Measurements from ENCODE around the gene CNOT6.

CNOT6 gene

GRCh38 chr5:180606215-180606785, 112.1 kb downstream of the CNOT6 start:
- no peaks in the 10 kb centered on the region for H3K4me1 ChIP-seq (ENCODE audit: insufficient read depth, low read length)
- no peaks in the 10 kb centered on the region for H3K36me3 ChIP-seq (ENCODE audit: insufficient read depth, low read length)
- H3K9me3 ChIP-seq (ENCODE audit: low read length) = no peaks in the 10 kb centered on the region
- no peak overlapping the region for H3K4me3 ChIP-seq (ENCODE audit: low read length)
- H3K27me3 ChIP-seq (ENCODE audit: insufficient read depth, low read length) = no peaks in the 10 kb centered on the region
- H2AFZ ChIP-seq (ENCODE audit: low read depth, low read length) = no peak overlapping the region

GRCh38 chr5:180607861-180608571, 113.8 kb downstream of the CNOT6 start:
- peaks cover 4% of the 10 kb centered on the region for H3K36me3 ChIP-seq (ENCODE audit: insufficient read depth, low read length)

GRCh38 chr5:180608572-180609310, 114.6 kb downstream of the CNOT6 start:
- H3K36me3 ChIP-seq (ENCODE audit: insufficient read depth, low read length) = peaks cover 7% of the 10 kb centered on the region
- no peaks in the 10 kb centered on the region for H3K4me1 ChIP-seq (ENCODE audit: insufficient read depth, low read length)
- H3K27me3 ChIP-seq (ENCODE audit: insufficient read depth, low read length) = no peaks in the 10 kb centered on the region
- H3K9me3 ChIP-seq (ENCODE audit: low read length) = no peaks in the 10 kb centered on the region
- no peak overlapping the region for H3K4me3 ChIP-seq (ENCODE audit: low read length)
- H2AFZ ChIP-seq (ENCODE audit: low read depth, low read length) = no peak overlapping the region

More at GRCh38 chr5:180607861-180608571, 113.8 kb downstream of the CNOT6 start:
- H3K27me3 ChIP-seq (ENCODE audit: insufficient read depth, low read length) = no peaks in the 10 kb centered on the region
- no peaks in the 10 kb centered on the region for H3K9me3 ChIP-seq (ENCODE audit: low read length)
- H3K4me1 ChIP-seq (ENCODE audit: insufficient read depth, low read length) = no peaks in the 10 kb centered on the region
- no peak overlapping the region for H3K4me3 ChIP-seq (ENCODE audit: low read length)
- H2AFZ ChIP-seq (ENCODE audit: low read depth, low read length) = no peak overlapping the region

GRCh38 chr5:180609386-180609785, 115.2 kb downstream of the CNOT6 start:
- H3K4me3 ChIP-seq (ENCODE audit: low read length) = no peak overlapping the region
- peaks cover 9% of the 10 kb centered on the region for H3K36me3 ChIP-seq (ENCODE audit: insufficient read depth, low read length)
- no peaks in the 10 kb centered on the region for H3K27me3 ChIP-seq (ENCODE audit: insufficient read depth, low read length)
- no peaks in the 10 kb centered on the region for H3K4me1 ChIP-seq (ENCODE audit: insufficient read depth, low read length)
- no peak overlapping the region for H2AFZ ChIP-seq (ENCODE audit: low read depth, low read length)
- H3K9me3 ChIP-seq (ENCODE audit: low read length) = no peaks in the 10 kb centered on the region

- no peaks in the 10 kb centered on the region for H3K27me3 ChIP-seq (ENCODE audit: insufficient read depth, low read length)
- no peaks in the 10 kb centered on the region for H3K4me1 ChIP-seq (ENCODE audit: insufficient read depth, low read length)
- peaks cover 9% of the 10 kb centered on the region for H3K36me3 ChIP-seq (ENCODE audit: insufficient read depth, low read length)
- no peaks in the 10 kb centered on the region for H3K9me3 ChIP-seq (ENCODE audit: low read length)
- no peak overlapping the region for H3K4me3 ChIP-seq (ENCODE audit: low read length)
- H2AFZ ChIP-seq (ENCODE audit: low read depth, low read length) = no peak overlapping the region
These were observed 115.8 kb downstream of the CNOT6 start for GRCh38 chr5:180609817-180610550.

- H3K4me1 ChIP-seq (ENCODE audit: insufficient read depth, low read length) = no peaks in the 10 kb centered on the region
- no peak overlapping the region for H3K4me3 ChIP-seq (ENCODE audit: low read length)
- H3K9me3 ChIP-seq (ENCODE audit: low read length) = no peaks in the 10 kb centered on the region
- H3K36me3 ChIP-seq (ENCODE audit: insufficient read depth, low read length) = peaks cover 9% of the 10 kb centered on the region
- no peak overlapping the region for H2AFZ ChIP-seq (ENCODE audit: low read depth, low read length)
- H3K27me3 ChIP-seq (ENCODE audit: insufficient read depth, low read length) = no peaks in the 10 kb centered on the region
These were observed 117.1 kb downstream of the CNOT6 start for GRCh38 chr5:180611140-180611850.

- Histone ChIP-seq H3K36me3 (ENCODE audit: insufficient read depth, low read length) (peaks cover 12% of the 10 kb centered on the region), H3K4me1 (ENCODE audit: insufficient read depth, low read length) (no peaks in the 10 kb centered on the region), H3K27me3 (ENCODE audit: insufficient read depth, low read length) (no peaks in the 10 kb centered on the region), H2AFZ (ENCODE audit: low read depth, low read length) (no peak overlapping the region), H3K4me3 (ENCODE audit: low read length) (no peak overlapping the region), H3K9me3 (ENCODE audit: low read length) (no peaks in the 10 kb centered on the region)
These were observed 118.5 kb downstream of the CNOT6 start for GRCh38 chr5:180612683-180613082.

- Histone ChIP-seq H3K9me3 (ENCODE audit: low read length) (no peaks in the 10 kb centered on the region), H3K27me3 (ENCODE audit: insufficient read depth, low read length) (no peaks in the 10 kb centered on the region), H3K36me3 (ENCODE audit: insufficient read depth, low read length) (peaks cover 12% of the 10 kb centered on the region), H3K4me3 (ENCODE audit: low read length) (no peak overlapping the region), H2AFZ (ENCODE audit: low read depth, low read length) (no peak overlapping the region), H3K4me1 (ENCODE audit: insufficient read depth, low read length) (peaks cover 1% of the 10 kb centered on the region)
These were observed 119.1 kb downstream of the CNOT6 start for GRCh38 chr5:180613188-180613813.

- Histone ChIP-seq H2AFZ (ENCODE audit: low read depth, low read length) (no peak overlapping the region), H3K9me3 (ENCODE audit: low read length) (no peaks in the 10 kb centered on the region), H3K4me1 (ENCODE audit: insufficient read depth, low read length) (peaks cover 2% of the 10 kb centered on the region), H3K4me3 (ENCODE audit: low read length) (no peak overlapping the region), H3K36me3 (ENCODE audit: insufficient read depth, low read length) (peaks cover 12% of the 10 kb centered on the region), H3K27me3 (ENCODE audit: insufficient read depth, low read length) (no peaks in the 10 kb centered on the region)
These were observed 119.6 kb downstream of the CNOT6 start for GRCh38 chr5:180613814-180614188.

GRCh38 chr5:180618487-180618828, 124.3 kb downstream of the CNOT6 start:
- H3K4me1 ChIP-seq (ENCODE audit: insufficient read depth, low read length) = peaks cover 2% of the 10 kb centered on the region
- H2AFZ ChIP-seq (ENCODE audit: low read depth, low read length) = peak overlapping the region; percentile 98
- H3K4me3 ChIP-seq (ENCODE audit: low read length) = peak overlapping the region; percentile 65
- H3K36me3 ChIP-seq (ENCODE audit: insufficient read depth, low read length) = peaks cover 8% of the 10 kb centered on the region
- peaks cover 5% of the 10 kb centered on the region for H3K9me3 ChIP-seq (ENCODE audit: low read length)
- H3K27me3 ChIP-seq (ENCODE audit: insufficient read depth, low read length) = no peaks in the 10 kb centered on the region

- H3K4me3 ChIP-seq (ENCODE audit: low read length) = peak overlapping the region; percentile 65
- H3K4me1 ChIP-seq (ENCODE audit: insufficient read depth, low read length) = peaks cover 2% of the 10 kb centered on the region
- H3K27me3 ChIP-seq (ENCODE audit: insufficient read depth, low read length) = no peaks in the 10 kb centered on the region
- H2AFZ ChIP-seq (ENCODE audit: low read depth, low read length) = peak overlapping the region; percentile 98
- H3K9me3 ChIP-seq (ENCODE audit: low read length) = peaks cover 5% of the 10 kb centered on the region
- peaks cover 3% of the 10 kb centered on the region for H3K36me3 ChIP-seq (ENCODE audit: insufficient read depth, low read length)
These were observed 124.8 kb downstream of the CNOT6 start for GRCh38 chr5:180618829-180619562.

- peaks cover 5% of the 10 kb centered on the region for H3K9me3 ChIP-seq (ENCODE audit: low read length)
- peak overlapping the region; percentile 98 for H2AFZ ChIP-seq (ENCODE audit: low read depth, low read length)
- no peaks in the 10 kb centered on the region for H3K27me3 ChIP-seq (ENCODE audit: insufficient read depth, low read length)
- H3K4me3 ChIP-seq (ENCODE audit: low read length) = peak overlapping the region; percentile 65
- H3K36me3 ChIP-seq (ENCODE audit: insufficient read depth, low read length) = peaks cover 3% of the 10 kb centered on the region
- H3K4me1 ChIP-seq (ENCODE audit: insufficient read depth, low read length) = peaks cover 2% of the 10 kb centered on the region
These were observed 125.4 kb downstream of the CNOT6 start for GRCh38 chr5:180619563-180619915.
